Glutamatergic neuron (in vitro differentiated cells): ENCODE data around the gene PLEKHG1. TPM values are rescaled to one million over a fixed set of nuclear protein-coding genes. Genes with fewer than 3 reads are reported as not detected.

Experiments used
- DNase-seq: peaks from one replicate; pipeline ENCODE4 v3.0.0; 2022
- H3K27ac Mint-ChIP-seq: one replicate; pipeline ENCODE4 v1.8.0; 2020; ENCODE audit warnings: mild to moderate bottlenecking, mixed read lengths, inconsistent platforms; ENCODE audit not compliant: unreplicated experiment
- H3K27me3 Mint-ChIP-seq: one replicate; pipeline ENCODE4 v1.8.0; 2020; ENCODE audit warnings: mild to moderate bottlenecking, moderate library complexity, mixed read lengths, inconsistent platforms; ENCODE audit not compliant: unreplicated experiment
- H3K36me3 Mint-ChIP-seq: one replicate; pipeline ENCODE4 v1.8.0; 2020; ENCODE audit warnings: mild to moderate bottlenecking, mixed read lengths, inconsistent platforms; ENCODE audit not compliant: unreplicated experiment
- H3K4me1 Mint-ChIP-seq: one replicate; pipeline ENCODE4 v1.8.0; 2020; ENCODE audit warnings: mild to moderate bottlenecking, low read depth, mixed read lengths, inconsistent platforms; ENCODE audit not compliant: unreplicated experiment
- H3K4me3 Mint-ChIP-seq: one replicate; pipeline ENCODE4 v1.8.0; 2020; ENCODE audit warnings: mild to moderate bottlenecking, mixed read lengths, inconsistent platforms; ENCODE audit not compliant: unreplicated experiment
- H3K9me3 Mint-ChIP-seq: one replicate; pipeline ENCODE4 v1.8.0; 2020; ENCODE audit warnings: mild to moderate bottlenecking, moderate library complexity, mixed read lengths, inconsistent platforms; ENCODE audit not compliant: unreplicated experiment
- total RNA-seq: library from RNA; stranded (reverse); fragmentation: NEBNext Ultra II Directional; extraction: Animal tissue kit (Norgen Biotek cat#: 25700); gene quantifications from one replicate; pipeline ENCODE4 v1.2.1, GENCODE V29; 2021; ENCODE audit not compliant: unreplicated experiment
- TF ChIP-seq, protein P1 (sequence below): fragments of 200-600 bp; sonication (generic); IDR thresholded peaks from one replicate; pipeline ENCODE4 v1.5.0; 2021; ENCODE audit not compliant: partially characterized antibody, unreplicated experiment

The PLEKHG1 gene
- total RNA-seq, 1 donor from 2014 or later: 7.3 TPM

DNA sequence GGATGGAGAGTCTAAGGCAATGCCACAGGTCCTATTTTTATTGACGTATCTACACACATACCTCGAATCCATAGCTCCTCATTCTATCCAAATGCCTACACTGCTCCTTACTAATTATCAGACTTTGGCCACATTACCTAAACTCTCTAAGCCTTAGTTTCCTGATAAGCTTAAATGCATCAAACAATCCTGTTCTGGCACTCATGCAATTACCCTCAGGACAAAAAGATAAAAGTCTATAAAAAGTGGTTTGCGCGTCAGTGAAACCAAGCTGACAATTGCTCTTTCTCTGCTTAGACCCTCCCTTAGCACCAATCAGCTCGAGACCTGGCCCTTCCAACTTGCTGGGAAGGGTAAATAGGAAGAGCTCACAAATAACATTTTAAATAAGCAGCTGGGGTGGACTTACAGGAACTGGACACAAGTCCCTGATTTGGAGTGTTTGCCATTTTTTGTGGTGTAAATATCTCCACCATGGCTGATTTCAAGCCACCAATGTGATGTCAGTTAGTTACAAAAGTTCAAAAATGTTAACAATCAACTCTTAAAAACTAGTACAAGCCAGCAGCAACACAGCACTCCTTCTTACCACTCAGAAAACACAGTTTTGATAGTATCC lies 7.2 kb upstream of the PLEKHG1 start:
- no peak for DNase-seq
- Mint-ChIP-seq H3K4me3 (no peak overlapping the region), H3K27ac (no peak overlapping the region), H3K9me3 (no peaks in the 10 kb centered on the region), H3K4me1 (no peaks in the 10 kb centered on the region), H3K27me3 (no peaks in the 10 kb centered on the region), H3K36me3 (no peaks in the 10 kb centered on the region)
- TF ChIP-seq, protein P1, sequence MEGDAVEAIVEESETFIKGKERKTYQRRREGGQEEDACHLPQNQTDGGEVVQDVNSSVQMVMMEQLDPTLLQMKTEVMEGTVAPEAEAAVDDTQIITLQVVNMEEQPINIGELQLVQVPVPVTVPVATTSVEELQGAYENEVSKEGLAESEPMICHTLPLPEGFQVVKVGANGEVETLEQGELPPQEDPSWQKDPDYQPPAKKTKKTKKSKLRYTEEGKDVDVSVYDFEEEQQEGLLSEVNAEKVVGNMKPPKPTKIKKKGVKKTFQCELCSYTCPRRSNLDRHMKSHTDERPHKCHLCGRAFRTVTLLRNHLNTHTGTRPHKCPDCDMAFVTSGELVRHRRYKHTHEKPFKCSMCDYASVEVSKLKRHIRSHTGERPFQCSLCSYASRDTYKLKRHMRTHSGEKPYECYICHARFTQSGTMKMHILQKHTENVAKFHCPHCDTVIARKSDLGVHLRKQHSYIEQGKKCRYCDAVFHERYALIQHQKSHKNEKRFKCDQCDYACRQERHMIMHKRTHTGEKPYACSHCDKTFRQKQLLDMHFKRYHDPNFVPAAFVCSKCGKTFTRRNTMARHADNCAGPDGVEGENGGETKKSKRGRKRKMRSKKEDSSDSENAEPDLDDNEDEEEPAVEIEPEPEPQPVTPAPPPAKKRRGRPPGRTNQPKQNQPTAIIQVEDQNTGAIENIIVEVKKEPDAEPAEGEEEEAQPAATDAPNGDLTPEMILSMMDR: no peak

DNA sequence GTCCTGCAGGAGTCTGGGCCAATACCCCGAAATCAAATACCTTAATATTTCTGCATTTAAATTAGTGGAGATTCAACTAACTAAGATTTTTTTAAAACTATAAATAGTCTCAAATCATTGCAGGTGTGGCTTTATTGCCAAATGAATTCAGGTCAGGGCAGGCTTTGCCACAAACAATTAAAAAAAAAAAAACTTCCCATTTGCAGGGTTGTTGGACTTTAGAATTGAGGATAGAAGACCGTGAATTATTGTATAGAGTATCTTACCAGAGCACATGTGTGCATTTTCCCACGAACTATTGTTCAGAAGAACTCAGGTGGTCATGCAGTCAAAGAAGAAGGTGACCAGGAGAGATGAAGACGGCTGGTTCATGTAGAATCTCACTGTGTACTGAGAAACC lies 6.6 kb upstream of the PLEKHG1 start:
- TF ChIP-seq, protein P1: no peak
- Mint-ChIP-seq H3K4me1 (no peaks in the 10 kb centered on the region), H3K27me3 (no peaks in the 10 kb centered on the region), H3K36me3 (no peaks in the 10 kb centered on the region), H3K27ac (no peak overlapping the region), H3K9me3 (no peaks in the 10 kb centered on the region), H3K4me3 (no peak overlapping the region)
- DNase-seq: no peak

DNA sequence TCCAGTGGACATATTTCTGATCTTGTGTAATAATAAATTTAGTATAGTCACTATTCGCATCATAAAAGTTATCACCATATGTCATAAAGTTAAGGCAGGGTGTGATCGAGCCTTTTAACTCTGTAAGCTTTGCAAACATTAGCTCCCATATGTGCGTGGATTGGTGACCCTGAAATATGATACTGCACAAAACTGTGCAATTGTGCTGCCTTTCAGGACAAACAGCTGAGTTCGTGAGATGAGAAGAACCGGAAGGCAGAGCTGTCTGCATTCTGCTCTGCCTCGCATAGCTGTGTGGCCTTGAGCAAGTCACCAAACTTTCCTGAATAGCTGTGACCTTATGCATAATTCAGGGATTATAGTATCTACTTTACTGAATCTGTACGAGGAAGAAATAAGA lies 3.2 kb upstream of the PLEKHG1 start:
- H3K4me3 Mint-ChIP-seq: no peak overlapping the region
- H3K9me3 Mint-ChIP-seq: peaks cover 7% of the 10 kb centered on the region
- H3K4me1 Mint-ChIP-seq: no peaks in the 10 kb centered on the region
- H3K27me3 Mint-ChIP-seq: peaks cover 8% of the 10 kb centered on the region
- TF ChIP-seq, protein P1: no peak
- no peaks in the 10 kb centered on the region for H3K36me3 Mint-ChIP-seq
- H3K27ac Mint-ChIP-seq: no peak overlapping the region
- DNase-seq: no peak

DNA sequence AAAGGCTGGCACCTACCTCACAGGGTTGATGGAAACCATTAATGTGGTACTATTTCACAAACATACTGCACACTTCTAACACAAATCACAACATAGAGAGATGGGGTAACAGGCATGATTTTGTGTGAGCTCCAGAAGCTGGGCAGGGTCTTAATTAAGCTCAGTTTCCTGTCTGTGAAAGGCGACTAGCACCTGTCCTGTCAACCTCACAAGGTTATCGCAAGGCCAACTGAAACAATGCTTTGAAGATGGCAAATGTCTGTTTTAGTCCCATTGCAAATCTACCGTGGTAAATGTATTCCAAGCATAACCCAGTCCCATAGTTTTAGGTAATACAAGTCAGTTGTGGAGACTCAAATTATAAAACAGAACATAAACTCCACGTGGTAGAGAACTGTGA lies 1.3 kb upstream of the PLEKHG1 start:
- Mint-ChIP-seq H3K27ac (no peak overlapping the region), H3K36me3 (no peaks in the 10 kb centered on the region), H3K9me3 (peaks cover 7% of the 10 kb centered on the region), H3K4me1 (no peaks in the 10 kb centered on the region), H3K27me3 (peaks cover 13% of the 10 kb centered on the region), H3K4me3 (no peak overlapping the region)
- TF ChIP-seq, protein P1: no peak
- DNase-seq: no peak

DNA sequence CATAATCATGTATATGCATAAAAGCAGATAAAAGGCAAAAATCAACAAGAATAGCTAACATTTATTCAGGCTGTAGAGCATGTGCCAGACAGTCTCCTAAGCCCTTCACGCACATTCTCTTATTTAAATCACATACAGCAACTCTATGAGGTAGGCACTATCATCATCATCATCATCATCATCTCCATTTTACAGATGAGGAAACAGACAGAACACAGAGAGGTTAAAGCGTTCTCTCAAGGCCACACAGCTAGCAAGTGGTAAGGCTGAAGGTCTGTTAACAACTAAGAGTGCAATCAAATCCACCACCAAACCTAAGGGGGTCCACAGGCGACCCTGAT lies 857 bp upstream of the PLEKHG1 start:
- Mint-ChIP-seq H3K36me3 (no peaks in the 10 kb centered on the region), H3K27me3 (peaks cover 13% of the 10 kb centered on the region), H3K9me3 (peaks cover 7% of the 10 kb centered on the region), H3K27ac (no peak overlapping the region), H3K4me1 (no peaks in the 10 kb centered on the region), H3K4me3 (peak overlapping the region; percentile 84)
- TF ChIP-seq, protein P1: no peak
- no peak for DNase-seq
